HTERT RPE-1 (cell line): ENCODE measurements around the gene CA12.
"Not testable (repeated sequence)": the region's sequence is repeated elsewhere in the genome, so short reads cannot be mapped to it uniquely, and the experiment has no call there.

Source experiments
- in situ Hi-C: fragments of 300-500 bp; cut with MboI; formaldehyde crosslinking; loops from 4 replicates; pipeline ENCODE4 v1.14.3; 2020; ENCODE audit warnings: low sequenced_read_pairs

The CA12 gene

DNA sequence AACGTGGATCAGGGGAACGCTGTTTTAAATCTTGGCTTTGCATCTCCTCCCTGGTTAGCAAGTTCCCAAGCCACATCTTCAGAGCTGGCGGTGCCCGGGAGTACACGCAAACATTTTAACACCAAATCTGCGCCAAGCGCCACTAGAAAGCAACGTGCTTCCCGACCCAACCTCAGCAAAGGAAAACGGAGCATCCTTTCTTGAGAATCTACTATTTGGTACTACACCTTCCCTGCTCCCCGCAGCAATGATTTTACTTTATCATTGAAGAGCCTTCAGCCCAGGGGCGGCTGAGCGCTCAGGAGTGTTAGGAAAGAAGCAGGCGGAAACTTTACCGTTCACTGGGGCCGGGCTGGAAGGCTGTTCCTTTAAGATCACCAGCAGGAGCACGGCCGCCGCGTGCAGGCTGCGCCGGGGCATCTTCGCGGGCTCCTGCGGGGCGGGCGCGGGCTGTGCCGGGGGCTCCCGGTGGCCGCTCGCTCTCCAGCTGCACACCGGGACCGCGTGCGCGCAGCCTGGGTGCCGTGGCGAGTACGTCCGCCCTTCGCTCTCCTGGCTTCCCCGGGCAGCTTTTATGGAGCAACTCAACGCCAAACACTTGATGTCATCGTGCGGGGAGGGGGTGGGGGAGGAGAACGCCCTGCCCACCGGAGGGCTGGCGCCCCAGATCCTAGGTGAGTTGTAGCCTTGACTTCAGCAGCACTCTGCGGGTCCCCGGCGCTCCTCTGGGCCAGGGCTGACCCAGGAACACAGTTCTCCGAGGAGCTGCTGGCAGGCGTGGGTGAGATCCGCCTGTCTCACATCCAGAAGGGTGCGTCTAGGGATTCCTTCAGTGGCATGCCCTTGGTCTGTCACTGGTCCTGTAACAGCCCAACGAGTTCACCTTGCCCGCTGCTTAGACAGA lies at the start of gene CA12:
TSS of gene CA12 (minus strand) at position 546 of the 904 bp plus-strand sequence. CDS start at position 420, 126 bp downstream.
- in situ Hi-C loops = no loop called here

DNA sequence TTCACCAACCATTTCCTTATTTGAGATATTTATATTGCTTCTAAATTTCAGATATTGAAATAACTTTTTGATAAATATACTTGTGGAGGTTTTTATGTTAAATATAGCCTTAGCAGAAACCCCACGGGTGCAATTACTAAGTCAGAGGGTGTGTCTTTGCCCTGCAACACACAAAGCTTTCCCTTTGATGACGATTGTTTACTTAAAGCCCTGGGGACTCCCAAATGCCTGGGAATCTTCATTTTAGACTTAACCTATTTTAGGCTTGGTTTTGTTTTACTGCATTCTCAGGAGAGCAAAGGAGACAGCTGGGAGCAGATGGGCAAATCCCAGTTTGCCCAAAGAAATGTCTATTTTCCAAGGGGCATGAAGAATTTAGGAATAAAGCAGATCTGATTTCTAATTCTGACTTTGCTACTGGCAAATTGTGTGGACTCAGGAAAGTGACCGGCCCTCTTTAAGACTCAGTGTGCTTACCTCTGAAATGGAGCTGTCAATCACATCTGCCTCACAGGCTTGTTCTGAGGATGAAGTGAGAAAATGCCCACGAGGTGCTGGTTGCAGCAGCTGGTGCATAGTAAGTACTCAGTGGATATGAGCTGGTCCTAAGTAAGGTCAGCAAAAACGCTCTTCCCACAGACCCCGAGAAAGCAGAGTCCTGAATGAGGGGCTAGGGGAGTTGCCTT lies 49.3 kb upstream of the CA12 start:
- in situ Hi-C loops = no loop called here

DNA sequence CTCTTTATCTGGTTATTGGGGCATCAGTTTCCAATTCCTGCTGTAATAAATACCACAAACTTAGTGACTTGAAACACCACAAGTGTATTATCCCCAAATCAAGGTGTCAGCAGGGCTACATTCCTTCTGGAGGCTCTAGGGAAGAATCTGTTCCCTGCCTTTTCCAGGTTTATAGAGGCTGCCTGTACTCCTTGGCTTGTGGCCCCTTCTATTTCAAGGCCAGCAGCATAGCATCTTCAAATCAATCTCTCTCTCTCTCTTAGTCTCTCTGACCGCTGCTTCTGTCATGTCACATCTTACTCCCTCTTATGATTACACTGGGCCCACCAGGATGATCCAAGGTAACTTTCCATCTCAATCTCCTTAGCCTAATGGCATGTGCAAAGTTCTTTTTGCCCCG lies 44.9 kb upstream of the CA12 start:
- in situ Hi-C loops = no loop called here

GRCh38 chr15:63425426-63425985 lies 43.9 kb upstream of the CA12 start:
- in situ Hi-C loops = no loop called here

DNA sequence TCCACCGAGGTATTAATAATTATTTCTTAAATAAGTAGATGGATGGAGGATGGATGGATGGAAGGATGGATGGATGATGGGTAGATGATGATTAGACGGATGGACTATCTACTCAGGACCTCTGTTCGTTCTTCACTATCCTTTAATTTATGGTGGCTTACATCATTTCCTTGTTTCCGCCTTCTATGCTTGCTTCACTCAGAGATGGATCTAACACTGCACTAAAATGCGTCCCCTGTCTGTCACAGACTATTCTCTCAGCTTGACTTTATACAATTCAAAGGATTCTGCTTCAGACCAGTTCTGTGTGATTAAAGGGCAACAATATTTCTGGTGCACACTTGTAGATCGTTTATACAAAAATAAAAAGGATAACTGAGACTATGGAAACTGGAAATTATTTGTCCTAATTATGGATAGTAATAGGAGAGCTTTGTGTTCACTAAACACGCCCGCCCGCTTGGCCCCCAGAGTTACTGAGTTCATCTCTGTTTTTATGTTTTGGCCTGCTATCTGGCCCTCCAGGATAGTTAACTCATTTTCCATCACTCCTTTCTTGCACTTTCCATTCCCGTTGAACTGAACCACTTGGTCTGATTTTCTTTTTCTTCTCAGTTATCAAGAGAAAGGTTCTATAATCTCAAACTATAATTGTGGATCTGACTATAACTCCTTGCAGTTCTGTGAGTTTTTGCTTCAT lies 41.4 kb upstream of the CA12 start:
- in situ Hi-C loops = no loop called here

DNA sequence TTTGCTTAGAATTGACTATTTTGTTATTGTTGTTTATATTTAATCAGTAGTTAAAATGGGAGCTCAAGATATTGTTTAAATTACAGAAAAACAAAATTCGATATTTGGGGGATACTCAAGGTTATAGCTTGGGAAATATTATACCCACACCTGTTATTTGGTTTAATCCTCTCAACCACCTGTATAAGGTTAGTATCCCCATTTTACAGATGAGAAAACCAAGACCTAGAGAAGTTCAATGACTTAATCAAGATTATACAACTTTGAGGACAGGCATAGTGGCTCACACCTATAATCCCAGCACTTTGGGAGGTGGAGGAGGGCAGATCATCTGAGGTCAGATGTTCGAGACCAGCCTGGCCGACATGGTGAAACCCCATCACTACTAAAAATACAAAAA lies 39.8 kb upstream of the CA12 start:
- in situ Hi-C loops = no loop called here

GRCh38 chr15:63420333-63420747 lies 38.7 kb upstream of the CA12 start:
- in situ Hi-C loops = no loop called here

DNA sequence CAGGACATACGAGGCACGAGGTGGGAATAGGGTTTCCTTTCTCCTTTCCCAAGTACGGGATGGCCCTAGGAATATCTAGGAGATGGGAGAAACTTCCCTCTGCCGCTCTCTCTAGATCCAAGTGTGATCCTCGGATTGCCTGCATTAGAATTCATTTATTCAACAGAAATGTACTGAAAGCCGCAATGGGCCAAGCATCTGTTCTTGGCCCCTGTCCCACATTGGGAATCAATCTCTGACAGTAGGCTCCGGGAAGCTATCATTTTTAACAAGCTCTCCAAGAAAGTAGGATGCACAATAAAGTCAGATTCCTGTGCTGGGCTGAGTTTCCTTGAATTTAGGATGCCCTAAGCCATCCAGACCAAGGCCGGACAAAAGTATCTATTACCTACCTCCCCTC lies 37.2 kb upstream of the CA12 start:
- in situ Hi-C loops = no loop called here

- in situ Hi-C loops = no loop called here
Measured at GRCh38 chr15:63417721-63418120, 36.1 kb upstream of the CA12 start.

DNA sequence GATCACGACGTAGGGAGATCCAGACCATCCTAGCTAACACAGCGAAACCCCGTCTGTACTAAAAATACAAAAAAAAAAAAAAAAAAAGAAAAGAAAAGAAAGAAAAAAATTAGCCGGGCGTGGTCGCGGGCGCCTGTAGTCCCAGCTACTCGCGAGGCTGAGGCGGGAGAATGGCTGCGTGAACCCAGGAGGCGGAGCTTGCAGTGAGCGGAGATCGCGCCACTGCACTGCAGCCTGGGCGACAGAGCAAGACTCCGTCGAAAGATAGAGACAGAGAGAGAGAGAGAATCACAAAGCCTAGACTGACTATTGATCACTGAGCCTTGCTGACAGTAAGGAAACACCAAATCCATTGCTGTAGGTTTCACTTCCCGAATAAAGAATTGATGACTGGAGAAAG lies 35.6 kb upstream of the CA12 start:
- in situ Hi-C loops = not testable (repeated sequence)

DNA sequence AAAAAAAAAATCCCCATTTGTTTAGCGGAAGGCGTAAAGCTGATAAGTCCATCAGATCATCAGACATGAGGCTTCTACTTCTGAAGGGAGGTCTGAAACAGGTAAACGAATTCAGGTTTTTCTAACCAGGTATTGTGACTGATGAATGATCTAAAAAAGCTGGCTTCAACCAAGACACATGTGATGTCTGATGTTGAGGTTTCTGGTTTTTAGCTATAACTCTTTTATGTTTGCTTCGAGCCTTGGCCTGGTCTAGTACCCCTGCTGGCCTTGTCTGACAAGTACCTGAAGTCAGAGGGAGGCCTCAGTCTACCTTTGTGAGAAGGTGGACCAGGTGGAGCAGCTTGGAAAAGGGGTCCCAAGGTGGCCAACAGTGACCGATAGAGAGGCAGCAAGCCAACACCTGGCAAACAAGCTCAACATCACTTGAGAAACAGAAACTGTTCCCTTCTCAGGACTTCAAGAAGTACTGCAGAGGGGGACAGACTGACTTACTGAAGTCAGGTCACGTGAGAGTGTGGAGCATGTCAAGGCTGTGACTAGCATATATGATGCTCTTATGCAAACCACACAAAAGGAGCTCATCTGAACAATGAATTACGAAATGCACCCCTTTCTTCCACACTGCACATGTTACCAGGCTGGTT lies 33.0 kb upstream of the CA12 start:
- in situ Hi-C loops = no loop called here

DNA sequence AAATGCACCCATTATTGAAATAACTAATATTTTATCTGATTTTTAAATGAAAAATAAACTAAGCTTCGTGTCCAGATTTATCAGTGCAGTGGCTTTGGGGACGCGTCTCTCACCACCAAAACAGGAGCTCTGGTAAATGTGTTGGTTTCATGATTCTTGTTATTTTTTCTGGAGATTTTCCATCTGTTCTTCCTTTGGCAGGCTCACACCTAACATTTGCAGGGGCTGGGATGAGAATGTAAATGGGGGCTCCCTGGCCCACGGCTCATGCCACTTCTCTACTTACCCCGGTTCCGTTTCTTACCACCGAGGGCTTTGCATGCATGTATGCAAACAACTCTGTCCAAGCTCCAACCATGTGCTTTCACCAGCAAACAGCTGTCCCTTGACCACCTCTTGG lies 30.9 kb upstream of the CA12 start:
- in situ Hi-C loops = no loop called here

GRCh38 chr15:63411866-63412265 lies 30.2 kb upstream of the CA12 start:
- in situ Hi-C loops = no loop called here

DNA sequence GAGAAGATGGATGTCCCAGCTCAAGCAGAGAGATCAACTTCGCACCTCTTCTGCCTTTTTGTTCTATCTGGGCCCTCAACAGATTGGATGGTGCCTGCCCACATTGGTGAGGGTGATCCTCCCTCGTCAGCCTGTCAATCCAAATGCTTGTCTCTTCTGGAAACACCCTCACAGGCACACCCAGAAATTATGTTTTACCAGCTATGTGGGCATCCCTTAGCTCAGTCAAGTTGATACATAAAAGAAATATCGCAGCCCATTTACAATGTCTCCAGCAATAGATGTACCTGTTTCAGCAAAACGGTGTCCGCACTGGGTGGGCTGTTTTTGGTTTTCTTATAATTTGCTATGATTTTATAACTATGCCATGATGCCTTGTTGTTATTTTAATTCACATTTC lies 27.5 kb upstream of the CA12 start:
- in situ Hi-C loops = no loop called here

DNA sequence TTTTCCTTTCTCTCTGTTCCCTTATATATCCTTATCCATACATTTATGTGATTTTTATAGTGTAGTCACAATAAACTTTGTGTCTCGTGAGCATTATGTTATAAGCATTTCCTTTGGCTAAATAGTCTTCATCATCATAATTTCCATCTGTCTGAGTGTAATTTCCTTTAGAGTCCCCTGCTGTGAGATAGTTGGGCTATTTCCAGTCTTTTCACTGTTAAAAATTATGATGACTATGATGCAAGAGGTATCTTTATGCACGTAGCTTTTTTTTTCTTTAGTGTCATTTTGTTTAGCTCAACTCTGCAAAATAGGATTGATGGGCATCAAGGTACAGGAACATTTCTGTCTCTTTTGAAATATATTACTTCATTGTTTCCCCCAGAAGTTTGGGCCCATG lies 26.9 kb upstream of the CA12 start:
- in situ Hi-C loops = no loop called here

- in situ Hi-C loops = no loop called here
Measured at GRCh38 chr15:63407612-63408011, 26.0 kb upstream of the CA12 start.

DNA sequence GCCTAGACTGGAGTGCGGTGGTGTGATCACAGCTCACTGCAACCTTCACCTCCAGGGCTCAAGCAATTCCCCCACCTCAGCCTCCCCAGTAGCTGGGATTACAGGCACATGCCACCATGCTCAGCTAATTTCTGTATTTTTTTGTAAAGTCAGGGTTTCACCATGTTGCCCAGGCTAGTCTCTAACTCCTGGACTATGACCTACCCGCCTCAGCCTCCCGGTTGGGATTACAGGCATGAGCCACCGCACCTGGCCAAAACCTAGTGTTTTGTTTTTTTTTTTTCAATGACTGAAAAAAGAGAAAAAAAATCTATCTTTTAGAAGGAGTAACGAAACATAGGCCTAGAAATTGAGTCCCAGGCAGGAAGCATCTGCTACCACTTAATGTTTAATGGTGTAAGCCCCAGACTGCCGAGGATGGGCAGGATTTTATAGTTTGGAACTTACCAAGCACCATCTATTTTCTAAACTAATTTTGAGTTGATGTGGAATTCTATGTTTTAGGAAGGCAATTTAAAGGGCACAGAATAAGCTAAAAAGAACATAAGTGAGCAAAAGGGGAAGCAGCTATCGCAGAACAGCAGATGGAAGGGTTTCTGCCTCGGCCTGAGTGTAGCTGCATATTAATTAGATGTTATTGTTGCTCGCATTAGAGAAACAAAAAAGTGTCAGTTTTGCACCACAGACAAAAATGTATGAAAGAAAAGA lies 24.2 kb upstream of the CA12 start:
- in situ Hi-C loops = no loop called here

GRCh38 chr15:63405159-63405558 lies 23.5 kb upstream of the CA12 start:
- in situ Hi-C loops = no loop called here

DNA sequence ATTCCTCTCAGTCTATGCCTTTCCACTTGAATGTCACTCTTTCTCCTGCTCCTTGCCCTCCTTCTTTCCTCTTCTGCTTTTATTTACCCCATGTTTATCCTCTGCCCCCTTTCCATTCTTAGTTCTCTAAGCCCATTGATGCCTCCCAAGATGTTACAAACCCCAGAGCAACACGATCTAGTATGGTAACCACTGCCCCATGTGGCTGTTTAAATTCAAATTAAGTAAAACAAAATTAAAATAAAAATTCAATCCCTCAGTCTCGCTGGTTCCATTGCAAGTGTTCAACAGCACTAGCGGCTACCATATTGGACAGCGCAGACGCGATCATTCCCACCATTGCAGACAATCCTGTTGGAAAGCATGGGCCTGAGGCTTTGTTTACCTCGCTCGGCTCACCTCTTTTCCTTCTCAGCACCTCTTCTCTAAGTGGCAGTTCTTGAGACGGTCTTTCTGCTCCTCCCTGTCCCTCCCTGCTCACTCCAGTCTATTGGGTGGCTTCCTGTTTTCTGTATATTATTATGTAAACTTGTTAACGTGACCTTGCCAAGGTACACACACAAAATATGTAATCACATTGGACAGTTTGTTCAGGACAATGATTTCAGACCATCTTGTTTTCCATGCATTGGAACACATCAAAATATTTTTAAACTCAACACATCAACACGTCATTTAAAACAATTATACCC lies 21.8 kb upstream of the CA12 start:
- in situ Hi-C loops = no loop called here
